Fibroblast of mammary gland (primary cell): ENCODE results near the gene ADTRP.

Source experiments
- DNase-seq: peaks from one replicate; pipeline ENCODE4 v3.0.0-alpha.2; 2010; ENCODE audit warnings: low read depth
- H3K4me3 ChIP-seq: 2 replicates; pipeline ENCODE4 v1.5.1; 2011; ENCODE audit warnings: low read depth, mild to moderate bottlenecking, low read length, moderate library complexity; ENCODE audit not compliant: control insufficient read depth
- TF ChIP-seq, protein P1 (sequence below): conservative IDR thresholded peaks from 2 replicates; pipeline ENCODE4 v1.5.1; 2011; ENCODE audit warnings: low read depth, low read length, inconsistent platforms; ENCODE audit not compliant: control insufficient read depth, insufficient read depth

The ADTRP gene

DNA sequence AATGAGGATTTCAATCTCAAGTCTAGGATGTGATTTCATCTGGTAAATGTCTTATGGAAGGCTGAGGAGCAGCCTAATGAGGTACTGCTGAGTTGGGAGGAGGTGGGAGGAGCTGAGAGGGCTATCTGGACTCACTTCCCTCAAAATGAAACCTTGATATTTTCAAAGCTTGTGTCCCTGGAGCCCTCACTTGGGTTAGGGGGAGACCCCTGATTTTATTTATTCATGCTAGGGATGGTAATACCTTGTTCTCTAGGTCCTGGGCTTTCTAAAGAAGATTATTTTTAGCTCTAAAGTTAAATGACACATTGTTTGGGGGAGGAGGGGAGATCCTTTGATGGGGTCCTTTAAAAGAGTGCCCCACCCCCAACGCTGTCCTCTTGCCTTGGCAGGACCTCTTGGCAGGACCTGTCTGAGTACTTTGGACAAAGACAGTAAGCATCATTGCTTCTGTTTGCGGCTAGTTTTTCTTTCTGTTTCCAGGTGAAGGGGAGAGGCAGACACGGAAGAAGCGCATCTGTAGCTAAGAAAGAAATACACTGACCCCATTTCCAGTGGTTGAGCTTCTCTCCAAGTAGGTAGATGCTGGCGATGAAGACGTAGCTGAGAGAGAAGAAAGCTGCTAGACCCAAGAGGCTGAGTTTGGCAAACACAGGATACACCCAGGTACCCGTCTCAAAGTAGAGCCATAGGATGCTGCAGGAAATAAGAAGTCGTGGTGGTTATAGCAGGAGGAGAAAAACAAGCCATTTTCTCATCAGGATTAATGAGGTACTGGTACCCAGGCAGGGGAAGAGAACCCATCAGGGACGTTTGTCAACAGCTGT lies 55.6 kb downstream of the ADTRP start:
- H3K4me3 ChIP-seq = no peak overlapping the region
- TF ChIP-seq, protein P1, sequence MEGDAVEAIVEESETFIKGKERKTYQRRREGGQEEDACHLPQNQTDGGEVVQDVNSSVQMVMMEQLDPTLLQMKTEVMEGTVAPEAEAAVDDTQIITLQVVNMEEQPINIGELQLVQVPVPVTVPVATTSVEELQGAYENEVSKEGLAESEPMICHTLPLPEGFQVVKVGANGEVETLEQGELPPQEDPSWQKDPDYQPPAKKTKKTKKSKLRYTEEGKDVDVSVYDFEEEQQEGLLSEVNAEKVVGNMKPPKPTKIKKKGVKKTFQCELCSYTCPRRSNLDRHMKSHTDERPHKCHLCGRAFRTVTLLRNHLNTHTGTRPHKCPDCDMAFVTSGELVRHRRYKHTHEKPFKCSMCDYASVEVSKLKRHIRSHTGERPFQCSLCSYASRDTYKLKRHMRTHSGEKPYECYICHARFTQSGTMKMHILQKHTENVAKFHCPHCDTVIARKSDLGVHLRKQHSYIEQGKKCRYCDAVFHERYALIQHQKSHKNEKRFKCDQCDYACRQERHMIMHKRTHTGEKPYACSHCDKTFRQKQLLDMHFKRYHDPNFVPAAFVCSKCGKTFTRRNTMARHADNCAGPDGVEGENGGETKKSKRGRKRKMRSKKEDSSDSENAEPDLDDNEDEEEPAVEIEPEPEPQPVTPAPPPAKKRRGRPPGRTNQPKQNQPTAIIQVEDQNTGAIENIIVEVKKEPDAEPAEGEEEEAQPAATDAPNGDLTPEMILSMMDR = no peak
- no peak for DNase-seq

GRCh38 chr6:11722220-11722619 lies 56.4 kb downstream of the ADTRP start:
- no peak overlapping the region for H3K4me3 ChIP-seq
- TF ChIP-seq, protein P1 = no peak
- DNase-seq = no peak

DNA sequence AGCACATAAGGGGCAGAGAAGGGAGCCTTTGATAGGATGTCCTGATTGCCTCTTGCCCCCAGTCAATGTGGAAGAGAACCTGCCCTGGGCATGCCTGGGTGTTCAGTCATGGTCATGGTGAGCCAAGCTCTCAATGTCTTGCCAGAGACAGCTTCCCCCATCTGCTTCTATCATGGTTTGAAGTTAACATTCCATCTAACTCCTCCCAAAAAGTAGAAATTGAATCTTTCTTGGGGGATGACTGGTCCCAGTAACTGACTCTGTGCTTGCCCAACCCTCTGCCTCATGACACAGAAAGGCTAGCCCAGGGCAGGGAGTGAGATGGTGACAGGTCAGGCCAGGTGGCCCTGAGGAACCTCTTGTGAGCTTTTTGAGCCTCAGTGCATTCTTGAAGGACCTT lies 60.1 kb downstream of the ADTRP start:
- DNase-seq = peak; percentile 29
- H3K4me3 ChIP-seq = no peak overlapping the region
- TF ChIP-seq, protein P1 = no peak

DNA sequence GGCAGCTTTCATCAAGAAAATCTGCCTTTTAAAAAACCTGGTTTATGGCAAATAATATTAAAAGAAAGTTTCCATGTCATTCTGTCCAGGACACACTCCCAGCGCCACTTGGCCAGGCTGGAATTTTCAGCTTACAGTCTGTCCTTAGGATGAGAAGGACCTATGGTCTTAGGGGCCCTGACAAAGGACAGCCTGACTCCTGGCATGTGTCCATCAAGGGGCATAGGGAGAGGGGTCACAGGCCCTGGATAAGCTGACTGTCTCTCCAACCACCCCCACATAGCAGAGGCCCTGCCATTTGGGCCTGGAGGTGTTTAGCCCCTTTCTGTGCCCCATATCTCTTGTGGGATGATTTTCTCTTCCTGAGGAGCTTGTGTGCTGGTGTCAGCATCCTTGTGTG lies 60.6 kb downstream of the ADTRP start:
- no peak for DNase-seq
- no peak overlapping the region for H3K4me3 ChIP-seq
- TF ChIP-seq, protein P1 = no peak

GRCh38 chr6:11714798-11715285 lies 63.8 kb downstream of the ADTRP start:
- DNase-seq = no peak
- TF ChIP-seq, protein P1 = no peak
- no peak overlapping the region for H3K4me3 ChIP-seq

GRCh38 chr6:11714116-11714797 lies 64.3 kb downstream of the ADTRP start:
- no peak overlapping the region for H3K4me3 ChIP-seq
- no peak for DNase-seq
- TF ChIP-seq, protein P1 = no peak
